K562 (cell line): ENCODE results near the gene FOXS1. TPM values are rescaled to one million over a fixed set of nuclear protein-coding genes. Genes with fewer than 3 reads are reported as not detected.

Experiments
- ATAC-seq: fragments of 200-7000 bp; cut with Tn5 transposase; 3 replicates; pipeline ENCODE4 v1.9.1; 2020; ENCODE audit warnings: moderate library complexity
- BruUV-seq: library from RNA; stranded (reverse); fragments of 400-500 nt; replicated peaks from 2 replicates; lab custom pipeline; 2021; lab: Mats Ljungman, UMichigan
- CTCF ChIA-PET: fragments of 300-600 bp; formaldehyde crosslinking; extraction: SDS; loops from one replicate; lab custom pipeline; 2021; ENCODE audit warnings: low intra/inter-chr PET ratio; lab: Yijun Ruan, JAX
- POLR2A ChIA-PET: fragments of 300-600, 350-650 bp; sonication (Branson Sonifier 250); formaldehyde crosslinking; extraction: SDS; loops from one replicate; lab custom pipeline; 2021; ENCODE audit warnings: antibody characterized with exemption, inconsistent platforms; lab: Yijun Ruan, JAX
- DNase-seq, 4 experiments: peaks; one replicate each; pipeline versions ENCODE4 v3.0.0 to v3.0.0-alpha.2; 2011 to 2018; ENCODE audit warnings: low spot score in 3 of 4, mixed read lengths in 3 of 4; ENCODE audit errors: extremely low read depth in 1 of 4
- FAIRE-seq: peaks from 2 replicates; lab custom pipeline; 2011; peaks lifted over from hg19 to GRCh38; lab: Jason Lieb, UNC
- H2AFZ ChIP-seq: 2 replicates; pipeline ENCODE4 v1.6.0; 2011; ENCODE audit warnings: low read depth, low read length, control low read depth, inconsistent platforms
- H3K27ac ChIP-seq: fragments of 200-600 bp; 3 replicates; pipeline ENCODE4 v1.8.0; 2011; ENCODE audit warnings: low read depth, mild to moderate bottlenecking, control low read depth, inconsistent platforms, low read length, moderate library complexity, mixed read lengths; ENCODE audit errors: extremely low read depth
- H3K27me3 ChIP-seq, 2 experiments: fragments of 300-600 bp in 1 of 2; 2 replicates in 1 of 2; 3 replicates in 1 of 2; pipeline versions ENCODE4 v1.6.0 to v1.8.0; 2011; ENCODE audit warnings: inconsistent platforms in 2 of 2, low read length in 2 of 2, mild to moderate bottlenecking in 1 of 2, mixed read lengths in 1 of 2, moderate library complexity in 1 of 2; ENCODE audit not compliant: control insufficient read depth in 2 of 2, insufficient read depth in 2 of 2
- H3K36me3 ChIP-seq: fragments of 300-600 bp; 3 replicates; pipeline ENCODE4 v1.8.0; 2011; ENCODE audit warnings: mild to moderate bottlenecking, low read length, inconsistent platforms; ENCODE audit not compliant: control insufficient read depth, insufficient read depth
- H3K4me1 ChIP-seq, 2 experiments: fragments of 200-600 bp in 1 of 2; replicated peaks in 1 of 2; 2 replicates in 1 of 2; 3 replicates in 1 of 2; pipeline versions ENCODE4 v1.5.1 to v1.8.0; 2011; ENCODE audit warnings: inconsistent platforms in 2 of 2, low read length in 2 of 2, mild to moderate bottlenecking in 1 of 2, mixed read lengths in 1 of 2, moderate library complexity in 1 of 2; ENCODE audit not compliant: control insufficient read depth in 2 of 2, insufficient read depth in 2 of 2
- H3K4me2 ChIP-seq: 2 replicates; pipeline ENCODE4 v1.6.1; 2011; ENCODE audit warnings: low read length, control low read depth, inconsistent platforms, mixed read lengths; ENCODE audit not compliant: insufficient read depth
- H3K4me3 ChIP-seq: fragments of 200-600 bp; sonication (generic), shearing (Covaris generic); 2 replicates; pipeline ENCODE4 v1.5.1; 2016; ENCODE audit warnings: control low read depth, inconsistent platforms
- H3K79me2 ChIP-seq: fragments of 200-600 bp; 3 replicates; pipeline ENCODE4 v1.8.0; 2011; ENCODE audit warnings: low read length, inconsistent platforms; ENCODE audit not compliant: control insufficient read depth, insufficient read depth
- H3K9ac ChIP-seq, 2 experiments: 2 replicates each; pipeline versions ENCODE4 v1.6.0 to v1.6.1; 2011; ENCODE audit warnings: low read depth in 2 of 2, low read length in 2 of 2, control low read depth in 1 of 2, inconsistent platforms in 1 of 2, mild to moderate bottlenecking in 1 of 2, mixed read lengths in 1 of 2; ENCODE audit not compliant: insufficient read depth in 1 of 2
- H3K9me1 ChIP-seq: one replicate; pipeline ENCODE4 v1.6.0; 2011; ENCODE audit warnings: inconsistent platforms, mild to moderate bottlenecking, low read length, moderate library complexity; ENCODE audit not compliant: control insufficient read depth, insufficient read depth
- H3K9me3 ChIP-seq: replicated peaks from 2 replicates; pipeline ENCODE4 v1.5.1; 2011; ENCODE audit warnings: low read depth, low read length, inconsistent platforms; ENCODE audit not compliant: control insufficient read depth, insufficient read depth
- H4K20me1 ChIP-seq: replicated peaks from 2 replicates; pipeline ENCODE4 v1.6.1; 2011; ENCODE audit warnings: low read length, inconsistent platforms, mixed read lengths; ENCODE audit not compliant: control insufficient read depth, insufficient read depth
- ASH1L ChIP-seq: fragments of 450-650 bp; IDR thresholded peaks from 2 replicates; pipeline ENCODE4 v1.6.1; 2018; ENCODE audit warnings: borderline replicate concordance, mild to moderate bottlenecking, low read depth; ENCODE audit not compliant: partially characterized antibody
- whole genome bisulfite sequencing: fragments of 100-300 bp; shearing (Covaris generic); methylation state at CpG from one replicate; pipeline ENCODE4 v1.1.6; 2016; ENCODE audit warnings: low coverage, mixed read lengths; ENCODE audit not compliant: insufficient coverage; ENCODE audit errors: missing lambda C conversion rate; 5-methylcytosine and 5-hydroxymethylcytosine counted together
- in situ Hi-C: fragments of 300-500 bp; cut with MboI; formaldehyde crosslinking; loops from 4 replicates; pipeline ENCODE4 v1.15.0; 2018; ENCODE audit warnings: inconsistent platforms, mixed read lengths
- intact Hi-C: fragments of 100-400 bp; cut with micrococcal nuclease; formaldehyde crosslinking; loops from 2 replicates; pipeline ENCODE4 v1.14.2; 2022
- polyA plus RNA-seq, 8 experiments: library from polyadenylated mRNA; depleted of rRNA in 4 of 8; stranded (reverse) in 5 of 8; unstranded in 3 of 8; fragments of >200 nt; fragmentation: Nextera tagmentation in 2 of 8; fragmentation: Illumina TruSeq in 1 of 8; extraction: Ambion mirVana in 2 of 8; extraction: Trizol in 1 of 8; gene quantifications; 2 replicates each; pipeline versions ENCODE4 v1.2.1 to v1.2.3, GENCODE V29; 2011 to 2014; ENCODE audit warnings: inconsistent platforms in 1 of 8, missing spikeins in 1 of 8
- total RNA-seq, 7 experiments: library from RNA; depleted of rRNA in 6 of 7; stranded (reverse); fragments of >200 nt in 6 of 7; fragmentation: Illumina TruSeq in 2 of 7; extraction: Trizol in 2 of 7; gene quantifications; 2 replicates each; pipeline versions ENCODE4 v1.2.1 to v1.2.3, GENCODE V29; 2011 to 2021; ENCODE audit warnings: low replicate concordance in 1 of 7
- TF ChIP-seq, protein P1 (sequence below): fragments of 250-450 bp; sonication (Bioruptor Pico); IDR thresholded peaks from 2 replicates; pipeline ENCODE4 v1.5.0; 2021; ENCODE audit warnings: mild to moderate bottlenecking, moderate library complexity
- TF ChIP-seq, protein P2 (sequence below), 2 experiments: fragments of 150-350 bp in 1 of 2; IDR thresholded peaks; 2 replicates each; pipeline ENCODE4 v1.6.1; 2012 to 2016; ENCODE audit warnings: low read depth in 2 of 2, low read length in 2 of 2, mild to moderate bottlenecking in 1 of 2, moderate library complexity in 1 of 2

FOXS1 gene
- total and polyA plus RNA-seq, 9 of the 15 experiments (the other 6 are each of a cell fraction or from before 2014, with no cell fraction given): not detected

DNA sequence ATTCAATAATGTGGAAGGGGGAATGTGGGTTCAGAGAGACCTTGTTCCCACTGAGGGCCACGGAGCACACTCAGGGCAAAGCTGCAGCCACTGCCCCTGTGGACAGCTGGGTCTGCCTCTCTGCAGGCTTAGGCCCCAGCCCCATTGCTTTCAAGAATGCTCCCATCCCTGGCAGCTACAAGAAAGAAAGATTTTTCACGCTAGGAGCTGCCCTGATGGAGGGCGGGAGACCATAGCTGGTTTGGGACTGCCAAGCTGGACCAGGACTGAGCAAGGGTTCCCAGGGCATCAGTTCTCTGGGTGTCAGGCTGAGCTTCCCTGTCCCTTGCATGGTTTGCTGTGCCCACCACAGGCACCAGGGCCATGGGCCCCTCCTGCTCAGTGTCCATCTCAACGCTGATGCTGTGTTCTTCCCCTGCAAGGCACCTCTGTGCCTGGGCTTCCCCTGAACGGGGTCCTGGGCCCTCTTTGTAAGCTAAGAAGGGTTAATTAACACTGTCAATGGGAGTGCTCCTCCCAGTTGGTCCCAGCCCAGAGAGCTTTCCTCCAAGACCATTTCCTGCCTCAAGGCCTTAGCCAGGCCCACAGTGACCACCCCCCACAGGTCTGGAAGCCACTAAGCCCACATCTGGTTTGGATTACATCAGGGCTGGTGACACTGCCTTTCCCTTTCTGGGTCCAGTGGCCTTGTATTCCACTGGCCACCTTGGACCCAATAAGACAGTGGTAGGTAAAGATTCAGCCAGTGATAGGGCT is 8.4 kb downstream of the FOXS1 start:
- FAIRE-seq (no peak), ATAC-seq (no peak), DNase-seq (no peak)
- no peaks in the 10 kb centered on the region; a peak in 1 of 5 replicates for H3K27me3 ChIP-seq
- intact Hi-C loops (loop anchor here (5.0 kb wide), 1 partner anchor 275 kb away; no protein-coding TSS in a partner anchor), in situ Hi-C loops (loop anchor here (25.0 kb wide), 1 partner anchor 825 kb away; the partner anchor contains the start of gene C20orf203)
- no TSS peak for BruUV-seq
- no peak overlapping the region for H3K4me2 ChIP-seq
- peak overlapping the region in 1 of 2 experiments; percentile 29; a peak in 1 of 4 replicates for H3K9ac ChIP-seq
- WGBS: 78% methylated on average over 5 of the region's 5 CpGs
- no peak overlapping the region for H3K27ac ChIP-seq
- peaks cover 35 to 51% of the 10 kb centered on the region in 2 experiments for H3K4me1 ChIP-seq
- POLR2A ChIA-PET: interaction anchor here (0.6 to 1.3 kb wide), 6 partner anchors 8 to 192 kb away, joined by 3 to 5 read pairs (median 3); no protein-coding TSS in a partner anchor
- no peak overlapping the region for H2AFZ ChIP-seq
- H3K9me3 ChIP-seq: no peaks in the 10 kb centered on the region
- 0 out of 2 replicates have a peak, but pooled peaks cover 6% of the 10 kb centered on the region for H4K20me1 ChIP-seq
- H3K9me1 ChIP-seq: no peaks in the 10 kb centered on the region
- CTCF ChIA-PET: interaction anchor here (1.3 kb wide), 1 partner anchor 9 kb away, joined by 3 read pairs; no protein-coding TSS in a partner anchor
- no peaks in the 10 kb centered on the region for H3K36me3 ChIP-seq
- H3K4me3 ChIP-seq: no peak overlapping the region
- TF ChIP-seq, protein P1, sequence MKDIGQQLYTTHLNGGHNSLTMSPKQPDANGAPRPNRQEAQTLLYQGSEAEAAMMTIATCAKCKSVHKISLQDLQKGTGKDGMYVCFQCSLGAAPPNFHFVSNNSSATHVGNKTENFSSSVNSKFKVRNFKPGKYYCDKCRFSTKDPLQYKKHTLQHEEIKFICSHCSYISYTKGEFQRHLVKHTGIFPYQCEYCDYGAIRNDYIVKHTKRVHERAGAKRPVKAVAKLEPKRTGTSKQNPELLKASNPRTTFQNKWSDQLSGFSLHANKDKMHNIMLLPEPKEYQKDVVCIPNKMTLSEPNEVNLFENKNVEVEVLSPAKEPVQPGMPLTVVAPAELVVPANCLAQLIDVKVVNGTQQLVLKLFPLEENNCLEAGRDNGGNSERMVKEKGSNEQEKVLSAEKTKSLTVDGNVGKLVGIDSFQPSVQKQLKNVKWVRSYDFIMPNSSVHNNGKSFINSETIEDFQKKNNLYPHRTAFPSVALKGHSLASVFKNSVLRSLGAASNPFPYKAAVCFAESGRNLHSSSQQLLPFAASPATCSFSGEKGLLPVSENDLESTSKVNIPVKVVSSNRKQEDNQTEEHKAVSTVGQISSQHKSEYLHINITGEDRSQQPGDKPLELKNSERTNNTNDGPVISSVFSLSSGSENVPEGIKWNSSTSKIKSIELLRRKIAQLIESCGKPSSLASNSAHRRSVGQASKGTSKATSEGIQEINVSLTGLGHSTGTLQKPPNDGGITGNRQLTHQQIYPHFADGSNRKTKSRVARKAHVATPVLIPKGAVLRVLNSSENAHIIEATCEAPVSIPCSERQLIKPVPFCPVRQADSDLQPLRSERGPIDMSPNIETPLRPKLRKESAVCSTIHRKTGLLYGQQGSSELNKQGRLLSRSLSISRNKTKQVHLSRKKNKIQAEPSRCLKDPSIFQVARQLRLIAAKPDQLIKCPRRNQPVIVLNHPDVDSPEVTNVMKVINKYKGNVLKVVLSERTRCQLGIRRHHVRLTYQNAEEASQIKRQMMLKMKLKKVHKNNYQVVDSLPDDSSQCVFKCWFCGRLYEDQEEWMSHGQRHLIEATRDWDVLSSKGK (CRISPR knock-in tag): no peak
- TF ChIP-seq, protein P2, sequence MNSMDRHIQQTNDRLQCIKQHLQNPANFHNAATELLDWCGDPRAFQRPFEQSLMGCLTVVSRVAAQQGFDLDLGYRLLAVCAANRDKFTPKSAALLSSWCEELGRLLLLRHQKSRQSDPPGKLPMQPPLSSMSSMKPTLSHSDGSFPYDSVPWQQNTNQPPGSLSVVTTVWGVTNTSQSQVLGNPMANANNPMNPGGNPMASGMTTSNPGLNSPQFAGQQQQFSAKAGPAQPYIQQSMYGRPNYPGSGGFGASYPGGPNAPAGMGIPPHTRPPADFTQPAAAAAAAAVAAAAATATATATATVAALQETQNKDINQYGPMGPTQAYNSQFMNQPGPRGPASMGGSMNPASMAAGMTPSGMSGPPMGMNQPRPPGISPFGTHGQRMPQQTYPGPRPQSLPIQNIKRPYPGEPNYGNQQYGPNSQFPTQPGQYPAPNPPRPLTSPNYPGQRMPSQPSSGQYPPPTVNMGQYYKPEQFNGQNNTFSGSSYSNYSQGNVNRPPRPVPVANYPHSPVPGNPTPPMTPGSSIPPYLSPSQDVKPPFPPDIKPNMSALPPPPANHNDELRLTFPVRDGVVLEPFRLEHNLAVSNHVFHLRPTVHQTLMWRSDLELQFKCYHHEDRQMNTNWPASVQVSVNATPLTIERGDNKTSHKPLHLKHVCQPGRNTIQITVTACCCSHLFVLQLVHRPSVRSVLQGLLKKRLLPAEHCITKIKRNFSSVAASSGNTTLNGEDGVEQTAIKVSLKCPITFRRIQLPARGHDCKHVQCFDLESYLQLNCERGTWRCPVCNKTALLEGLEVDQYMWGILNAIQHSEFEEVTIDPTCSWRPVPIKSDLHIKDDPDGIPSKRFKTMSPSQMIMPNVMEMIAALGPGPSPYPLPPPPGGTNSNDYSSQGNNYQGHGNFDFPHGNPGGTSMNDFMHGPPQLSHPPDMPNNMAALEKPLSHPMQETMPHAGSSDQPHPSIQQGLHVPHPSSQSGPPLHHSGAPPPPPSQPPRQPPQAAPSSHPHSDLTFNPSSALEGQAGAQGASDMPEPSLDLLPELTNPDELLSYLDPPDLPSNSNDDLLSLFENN (IDR thresholded peaks at IDR 0.05; ENCODE audit: low read depth in 2 of 2, low read length in 2 of 2): no peak
- TF ChIP-seq ASH1L: no peak
- no peaks in the 10 kb centered on the region for H3K79me2 ChIP-seq
